Measurements from ENCODE around the gene GRIP1. TPM values are rescaled to one million over a fixed set of nuclear protein-coding genes. Genes with fewer than 3 reads are reported as not detected.

The GRIP1 gene
- total RNA-seq, result 69.2 TPM

GRCh38 chr12:66678338-66679275, at the start of gene GRIP1:
GRIP1 (minus strand) TSS chr12:66679076; CDS start chr12:66678904, 172 bp downstream.

GRCh38 chr12:66301944-66302826, 376.7 kb downstream of the GRIP1 start, which contains the start of gene HELB:
HELB (plus strand) TSS chr12:66302493; CDS start chr12:66302604, 111 bp downstream.

Small RNA genes lying within 50 kb of the gene (small RNA-seq; reads per million reads assigned to genes)
- gene OSBPL9P5, result not detected

Measured in diencephalon (tissue), 1 donor.